Hematopoietic multipotent progenitor cell treated with erythropoietin and hydrocortisone succinate and interleukin-3 and kit ligand, for 6 days (in vitro differentiated cells): ENCODE data around the gene HNF4A.
"Not testable (repeated sequence)": the region's sequence is repeated elsewhere in the genome, so short reads cannot be mapped to it uniquely, and the experiment has no call there.

ENCODE experiments used
- DNase-seq: peaks from one replicate; pipeline ENCODE4 v3.0.0-alpha.2; 2015

HNF4A gene

DNA sequence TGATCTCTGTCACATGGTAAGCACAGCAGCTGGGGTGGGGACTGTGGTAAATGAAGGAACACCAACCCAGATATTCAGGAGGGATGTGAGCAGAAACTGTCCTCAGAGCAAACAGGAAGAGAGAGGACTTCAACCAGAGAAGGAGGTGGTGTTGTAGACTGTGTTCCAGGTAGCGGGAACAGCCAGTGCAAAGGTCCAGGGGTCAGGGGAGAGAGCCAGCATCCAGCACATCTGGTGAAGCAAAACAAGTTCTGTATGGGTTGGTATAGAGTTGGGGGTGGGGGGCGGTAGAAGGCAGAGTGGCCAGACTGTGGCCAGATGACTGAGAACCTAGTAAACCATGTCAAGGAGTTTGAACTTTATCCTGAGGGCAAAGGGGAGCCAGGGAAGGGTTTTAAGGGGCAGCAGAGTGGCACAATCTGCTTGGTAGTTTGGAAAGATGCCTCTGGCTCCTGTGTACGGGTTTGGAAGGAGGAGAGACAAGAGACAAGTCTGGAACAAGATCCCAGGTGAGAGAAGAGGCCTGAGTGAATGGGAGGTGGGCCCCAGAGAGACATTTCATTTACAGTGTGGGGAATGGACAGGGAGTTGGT, 92.4 kb downstream of the HNF4A start:
- DNase-seq, result no peak

DNA sequence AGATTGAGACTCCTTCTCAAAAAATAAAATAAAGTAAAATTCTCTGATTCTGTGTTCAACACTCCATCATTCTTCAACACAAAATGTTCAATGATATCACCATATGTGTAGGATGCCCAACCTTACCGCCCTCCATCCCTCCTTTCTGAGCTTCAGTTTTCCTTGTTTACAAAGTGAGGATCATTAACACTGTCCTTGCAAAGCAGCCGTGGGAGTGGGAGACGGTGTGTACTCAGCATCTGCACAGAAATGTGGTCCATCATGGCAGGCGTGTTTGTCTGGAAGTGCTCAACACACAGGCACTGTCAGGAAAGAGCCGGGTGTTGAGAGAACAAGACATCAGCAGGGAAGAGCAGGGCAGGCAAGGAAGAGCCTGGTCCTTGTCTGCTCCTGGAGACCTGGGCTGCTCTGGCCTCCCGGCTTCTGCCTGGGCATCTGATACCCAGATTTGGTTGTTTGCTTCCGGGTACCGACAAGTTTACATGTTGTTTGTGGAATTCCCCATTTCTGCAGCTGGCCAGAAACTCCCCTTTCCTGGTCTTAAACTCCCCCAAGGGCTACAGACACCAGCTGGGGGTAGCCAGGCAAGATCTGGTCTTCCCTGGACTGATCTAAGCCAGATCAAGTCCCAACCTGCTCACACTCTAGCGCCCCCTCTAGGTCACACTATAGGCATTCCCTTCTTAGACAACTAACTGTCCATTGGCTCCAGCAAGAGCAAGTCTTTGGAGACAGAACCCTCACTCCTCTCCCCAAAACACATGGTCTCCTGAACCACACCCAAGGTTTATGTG, 93.5 kb downstream of the HNF4A start:
- DNase-seq, result peak; percentile 70

GRCh38 chr20:44449864-44450263, 94.4 kb downstream of the HNF4A start:
- DNase-seq, result no peak

GRCh38 chr20:44450281-44450889, 94.9 kb downstream of the HNF4A start:
- no peak for DNase-seq

DNA sequence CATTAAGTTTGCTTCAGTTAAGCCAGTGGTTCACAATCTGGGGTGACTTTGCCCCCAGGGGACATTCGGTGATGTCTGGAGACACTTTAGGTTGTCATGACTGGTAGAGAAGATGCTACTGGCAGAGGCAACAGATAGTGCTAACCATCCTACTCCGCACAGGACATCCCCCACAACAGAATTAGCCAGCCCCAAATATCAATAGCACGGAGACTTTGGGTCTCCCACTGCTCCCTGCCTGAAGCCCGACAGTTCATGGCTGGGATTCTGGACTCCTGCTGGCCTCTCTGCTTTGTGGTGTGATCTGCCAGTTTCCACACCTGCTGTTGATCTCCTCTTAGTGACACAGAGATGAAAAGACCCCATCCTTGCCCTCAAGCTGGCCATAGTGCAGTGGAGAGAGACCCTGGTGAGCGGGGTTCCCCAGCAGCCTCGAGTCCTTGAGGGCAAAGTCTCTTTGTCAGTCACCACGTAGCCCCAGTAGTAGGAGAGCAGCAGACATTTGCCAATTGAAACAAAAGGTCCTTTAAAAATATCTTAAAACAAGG, 95.5 kb downstream of the HNF4A start:
- no peak for DNase-seq

GRCh38 chr20:44454306-44454963, 98.9 kb downstream of the HNF4A start:
- DNase-seq, result peak; percentile 43

DNA sequence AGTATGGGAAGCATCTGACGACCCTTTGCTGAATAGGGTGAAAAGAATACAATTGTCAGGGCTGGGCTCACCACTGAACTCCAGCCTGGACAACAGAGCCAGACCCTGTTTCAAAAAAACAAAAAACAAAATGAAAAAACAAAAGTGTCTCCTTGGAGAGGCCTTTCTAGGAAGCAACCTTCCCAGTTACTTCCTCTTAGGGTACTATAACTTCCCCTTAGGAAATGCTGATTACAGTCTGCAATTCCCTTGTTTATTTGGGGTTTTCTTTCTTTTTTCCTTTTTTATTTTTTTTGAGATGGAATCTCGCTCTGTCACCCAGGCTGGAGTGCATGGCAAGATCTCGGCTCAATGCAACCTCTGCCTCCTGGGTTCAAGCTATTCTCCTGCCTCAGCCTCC, 99.6 kb downstream of the HNF4A start:
- DNase-seq, result no peak

DNA sequence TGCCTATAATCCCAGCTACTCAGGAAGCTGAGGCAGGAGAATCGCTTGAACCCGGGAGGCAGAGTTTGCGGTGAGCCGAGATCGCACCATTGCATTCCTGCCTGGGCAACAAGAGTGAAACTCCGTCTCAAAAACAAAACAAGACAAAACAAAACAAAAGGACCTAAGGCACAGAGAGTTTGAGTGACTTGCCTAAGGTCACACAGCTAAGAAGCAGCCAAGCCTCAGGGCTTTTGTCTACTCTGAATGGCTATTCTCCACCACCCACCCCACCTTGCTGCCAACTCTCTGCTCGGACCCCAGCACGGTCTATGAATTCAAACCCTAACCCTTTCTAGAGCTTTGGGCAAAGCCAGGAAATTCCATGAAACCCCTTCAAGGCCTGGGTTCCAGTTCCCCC, 101.1 kb downstream of the HNF4A start:
- no peak for DNase-seq

- DNase-seq, result peak; percentile 92
Measured at GRCh38 chr20:44457016-44457415, 101.5 kb downstream of the HNF4A start.

DNA sequence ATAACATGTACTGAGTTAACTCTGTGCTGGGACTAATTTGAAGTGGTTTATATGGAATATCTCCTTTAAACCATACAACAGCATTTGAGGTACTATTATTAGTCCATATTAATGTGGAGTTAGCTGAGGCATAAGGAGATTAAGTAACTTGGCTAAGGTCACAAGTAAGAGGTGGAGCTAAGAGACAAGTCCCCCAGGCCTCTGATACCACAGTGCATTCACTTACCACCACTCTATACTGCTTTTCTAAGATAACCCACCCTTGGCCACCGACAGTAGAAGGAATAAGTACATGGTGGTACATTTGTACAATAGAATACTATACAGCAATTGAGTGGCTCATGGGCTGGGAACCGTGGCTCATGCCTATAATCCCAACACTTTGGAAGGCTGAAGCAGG, 103.8 kb downstream of the HNF4A start:
- DNase-seq, result peak; percentile 87

DNA sequence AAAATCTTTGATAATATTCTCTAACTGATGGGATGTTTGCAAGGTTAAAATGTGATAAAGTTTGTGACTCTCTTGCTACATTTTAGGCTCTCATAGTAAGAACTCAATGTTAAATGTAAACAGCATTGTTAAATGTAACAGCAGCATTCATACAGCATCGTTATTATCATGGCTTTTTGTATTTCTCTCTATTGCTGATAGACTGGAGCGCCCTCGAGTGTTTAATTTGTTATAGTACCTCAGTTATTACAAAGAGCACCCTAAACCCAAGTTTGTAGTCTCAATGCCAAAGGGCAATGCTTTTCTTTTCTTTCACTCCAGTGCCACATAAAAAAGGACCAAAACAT, 105.3 kb downstream of the HNF4A start:
- DNase-seq, result peak; percentile 91

DNA sequence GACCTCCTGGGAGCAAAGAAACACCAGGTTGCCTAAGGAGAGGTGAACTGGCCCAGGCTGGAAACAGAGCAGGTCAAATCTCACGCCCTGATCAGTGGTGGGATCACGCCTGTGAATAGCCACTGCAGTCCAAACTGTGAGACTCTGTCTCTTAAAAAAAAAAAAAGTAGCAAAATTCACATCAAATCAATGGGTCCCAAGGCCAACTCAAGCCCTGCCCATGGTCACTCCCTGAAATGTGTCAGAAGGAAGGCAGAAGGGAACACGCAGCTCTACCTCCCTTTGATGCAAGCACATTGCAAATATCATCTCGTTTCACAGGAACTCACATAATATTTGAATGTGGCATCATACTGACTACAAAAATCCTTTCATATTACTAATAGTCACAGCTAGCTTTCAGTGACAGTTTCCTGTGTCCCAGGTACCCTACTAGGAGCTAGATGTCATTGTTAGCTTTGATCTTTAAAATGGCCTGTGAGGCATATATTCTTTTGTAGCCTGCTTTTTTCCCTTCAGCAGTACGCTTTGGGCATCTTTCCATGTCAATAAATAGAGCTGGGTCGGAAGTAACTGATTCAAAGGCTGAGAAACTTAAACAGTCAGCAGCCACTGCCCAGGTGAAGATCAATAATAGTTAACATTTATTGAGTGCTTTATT, 105.8 kb downstream of the HNF4A start:
- DNase-seq, result no peak

- no peak for DNase-seq
Measured at GRCh38 chr20:44461803-44462174, 106.3 kb downstream of the HNF4A start.

DNA sequence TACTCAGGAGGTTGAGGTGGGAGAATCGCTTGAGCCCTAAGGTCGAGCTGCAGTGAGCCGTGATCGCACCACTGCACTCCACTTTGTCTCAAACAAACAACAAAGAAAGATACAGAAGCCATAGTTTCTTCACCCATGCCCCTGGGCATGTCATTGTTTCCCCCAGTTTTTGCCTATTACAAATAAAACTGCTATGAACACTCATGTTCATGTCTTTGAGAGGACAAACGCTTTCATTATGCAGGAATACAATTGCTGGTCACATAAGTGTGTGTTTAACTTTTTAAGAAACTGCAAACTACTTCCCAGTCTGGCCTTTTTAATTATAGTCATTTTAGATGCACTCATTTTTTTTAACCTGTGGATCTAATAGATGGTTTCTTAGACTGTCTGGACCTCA, 108.0 kb downstream of the HNF4A start:
- no peak for DNase-seq

DNA sequence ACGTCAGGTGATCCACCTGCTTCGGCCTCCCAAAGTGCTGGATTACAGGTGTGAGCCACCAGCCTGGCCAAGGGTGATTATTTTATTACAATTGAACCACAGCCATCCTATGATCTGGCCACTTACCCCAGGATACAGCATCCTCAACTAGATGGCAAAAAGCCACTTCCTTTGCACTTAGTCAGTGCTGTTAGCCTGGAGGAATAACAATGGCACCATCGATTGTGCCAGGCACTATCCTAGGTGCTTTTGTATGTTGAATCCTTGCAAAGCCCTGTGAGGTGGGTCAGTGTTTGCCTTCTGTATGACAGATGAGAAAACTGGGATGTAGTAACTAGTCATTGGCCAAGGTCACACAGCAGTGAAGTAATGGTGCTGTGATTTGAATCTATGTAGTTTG, 109.0 kb downstream of the HNF4A start:
- no peak for DNase-seq

GRCh38 chr20:44465001-44465560, 109.6 kb downstream of the HNF4A start:
- no peak for DNase-seq

GRCh38 chr20:44467289-44467883, 111.9 kb downstream of the HNF4A start:
- DNase-seq, result no peak

GRCh38 chr20:44468044-44468782, 112.7 kb downstream of the HNF4A start:
- DNase-seq, result no peak

GRCh38 chr20:44470327-44470726, 114.8 kb downstream of the HNF4A start:
- DNase-seq, result no peak

DNA sequence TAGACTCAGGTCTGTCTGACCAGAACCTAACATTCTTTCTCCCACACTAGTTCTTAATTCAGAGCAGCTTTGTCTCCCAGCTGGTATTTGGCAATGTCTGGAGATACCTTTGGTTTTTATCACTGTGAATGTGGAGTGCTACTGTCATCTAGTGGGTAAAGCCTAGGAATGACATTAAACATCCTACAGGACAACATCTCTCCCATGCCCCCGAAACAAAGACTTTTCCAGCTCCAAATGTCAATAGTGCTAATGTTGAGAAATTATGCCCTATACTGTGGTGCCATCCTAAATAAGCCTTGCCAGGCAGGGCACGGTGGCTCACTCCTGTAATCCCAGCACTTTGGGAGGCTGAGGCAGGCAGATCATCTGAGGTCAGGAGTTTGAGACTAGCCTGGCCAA, 116.0 kb downstream of the HNF4A start:
- DNase-seq, result peak; percentile 54

DNA sequence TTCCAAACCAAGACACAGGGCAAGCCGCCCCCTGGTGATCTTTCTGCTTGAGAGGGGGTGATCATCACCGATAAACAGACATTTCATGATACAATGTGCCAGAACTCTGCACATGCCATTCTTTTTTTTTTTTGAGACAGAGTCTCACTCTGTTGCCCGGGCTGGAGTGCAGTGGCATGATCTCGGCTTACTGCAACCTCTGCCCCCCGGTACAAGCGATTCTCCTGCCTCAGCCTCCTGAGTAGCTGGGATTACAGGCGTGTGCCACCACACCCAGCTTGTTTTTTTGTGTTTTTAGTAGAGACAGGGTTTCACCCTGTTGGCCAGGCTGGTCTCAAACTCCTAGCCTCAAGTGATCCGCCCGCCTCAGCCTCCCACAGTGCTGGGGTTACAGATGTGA, 116.8 kb downstream of the HNF4A start:
- DNase-seq, result not testable (repeated sequence)

GRCh38 chr20:44475372-44475693, 119.8 kb downstream of the HNF4A start:
- DNase-seq, result peak; percentile 24
